HG02623 (cell line): ENCODE data around the gene GNG7.
A peak's percentile ranks its signal among the peaks of the same experiment; 100 is the strongest.
"Not testable (repeated sequence)": the region's sequence is repeated elsewhere in the genome, so short reads cannot be mapped to it uniquely, and the experiment has no call there.

Experiments
- ATAC-seq: cut with Tn5 transposase; IDR thresholded peaks from one replicate; pipeline ENCODE4 v1.9.1; 2021; ENCODE audit warnings: moderate library complexity; ENCODE audit not compliant: unreplicated experiment

GNG7 gene

DNA sequence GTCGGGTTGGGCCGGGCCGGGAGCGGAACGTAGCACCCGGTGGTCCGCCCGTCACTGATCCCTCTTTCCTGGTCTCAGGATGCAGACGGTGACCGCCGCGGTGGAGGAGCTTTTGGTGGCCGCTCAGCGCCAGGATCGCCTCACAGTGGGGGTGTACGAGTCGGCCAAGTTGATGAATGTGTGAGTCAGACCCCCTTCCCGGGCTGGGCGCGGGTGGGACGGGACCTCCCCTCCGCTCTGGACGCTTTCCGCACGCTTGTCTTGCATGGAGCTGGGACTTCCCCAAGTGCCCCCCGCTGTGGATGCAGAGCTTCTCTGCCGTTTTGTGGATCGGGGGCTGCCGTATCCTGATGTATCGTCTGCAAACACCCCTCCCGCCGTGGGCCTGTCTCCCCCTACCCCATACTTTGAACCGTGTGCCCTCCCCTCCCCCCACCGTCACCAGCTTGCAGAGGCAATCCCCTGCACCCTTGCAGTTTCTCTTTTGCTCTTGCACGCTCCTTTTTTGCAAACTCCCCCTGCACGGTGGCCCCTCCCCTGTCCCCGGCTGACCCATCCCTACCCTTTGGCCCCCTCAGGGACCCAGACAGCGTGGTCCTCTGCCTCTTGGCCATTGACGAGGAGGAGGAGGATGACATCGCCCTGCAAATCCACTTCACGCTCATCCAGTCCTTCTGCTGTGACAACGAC is 225.9 kb downstream of the GNG7 start:
- peak; percentile 11 for ATAC-seq

GRCh38 chr19:2475702-2476450 is 226.6 kb downstream of the GNG7 start, which contains the start of gene GADD45B:
GADD45B (plus strand) TSS chr19:2476127; CDS start chr19:2476359, 232 bp downstream.
- ATAC-seq = peak; percentile 42

- peak; percentile 3 for ATAC-seq
Observed at GRCh38 chr19:2475018-2475701, 227.3 kb downstream of the GNG7 start.

DNA sequence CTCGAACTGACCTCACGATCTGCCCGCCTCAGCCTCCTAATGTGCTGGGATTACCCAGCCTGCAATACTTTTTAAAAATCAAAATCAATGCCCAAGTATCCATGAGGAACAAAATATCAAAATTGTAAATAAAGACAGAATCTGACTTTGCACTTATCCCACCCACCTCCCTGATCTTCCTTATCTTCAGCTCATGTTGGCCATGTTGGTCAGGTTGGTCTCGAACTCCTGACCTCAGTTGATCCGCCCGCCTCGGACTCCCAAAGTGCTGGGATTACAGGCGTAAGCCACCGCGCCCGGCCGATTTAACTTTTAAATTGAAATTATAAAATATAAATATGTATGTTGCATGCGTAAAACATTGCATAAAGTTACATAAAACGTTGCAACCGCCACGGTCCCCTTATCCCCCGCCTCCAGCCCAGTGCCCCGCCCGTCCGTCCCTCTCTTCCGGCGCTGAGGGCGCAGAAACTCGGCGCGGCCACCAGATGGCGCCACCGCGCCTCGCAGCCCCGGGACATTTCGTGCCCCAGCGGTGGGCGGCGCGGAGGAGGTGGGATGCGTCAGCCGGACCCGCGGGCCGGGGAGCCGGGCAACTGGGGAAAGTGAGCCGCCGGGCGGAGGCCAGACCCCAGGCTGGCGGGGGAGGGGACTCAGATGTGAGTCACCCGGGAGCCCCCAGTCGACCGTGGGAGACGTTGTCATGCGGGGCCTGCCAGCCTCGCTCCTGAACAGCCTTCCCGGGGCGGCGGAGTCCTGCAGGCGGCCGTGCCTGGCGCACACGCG is 228.1 kb downstream of the GNG7 start:
- ATAC-seq = peak; percentile 20

DNA sequence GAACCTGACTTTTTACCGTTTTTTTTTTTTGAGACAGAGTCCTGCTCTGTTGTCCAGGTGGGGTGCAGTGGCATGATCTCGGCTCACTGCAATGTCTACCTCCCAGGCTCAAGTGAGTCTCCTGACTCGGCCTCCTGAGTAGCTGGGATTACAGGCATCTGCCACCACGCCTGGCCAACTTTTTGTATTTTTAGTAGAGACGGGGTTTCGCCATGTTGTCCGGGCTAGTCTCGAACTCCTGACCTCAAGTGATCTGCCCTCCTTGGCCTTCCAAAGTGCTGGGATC is 232.6 kb downstream of the GNG7 start:
- not testable (repeated sequence) for ATAC-seq

DNA sequence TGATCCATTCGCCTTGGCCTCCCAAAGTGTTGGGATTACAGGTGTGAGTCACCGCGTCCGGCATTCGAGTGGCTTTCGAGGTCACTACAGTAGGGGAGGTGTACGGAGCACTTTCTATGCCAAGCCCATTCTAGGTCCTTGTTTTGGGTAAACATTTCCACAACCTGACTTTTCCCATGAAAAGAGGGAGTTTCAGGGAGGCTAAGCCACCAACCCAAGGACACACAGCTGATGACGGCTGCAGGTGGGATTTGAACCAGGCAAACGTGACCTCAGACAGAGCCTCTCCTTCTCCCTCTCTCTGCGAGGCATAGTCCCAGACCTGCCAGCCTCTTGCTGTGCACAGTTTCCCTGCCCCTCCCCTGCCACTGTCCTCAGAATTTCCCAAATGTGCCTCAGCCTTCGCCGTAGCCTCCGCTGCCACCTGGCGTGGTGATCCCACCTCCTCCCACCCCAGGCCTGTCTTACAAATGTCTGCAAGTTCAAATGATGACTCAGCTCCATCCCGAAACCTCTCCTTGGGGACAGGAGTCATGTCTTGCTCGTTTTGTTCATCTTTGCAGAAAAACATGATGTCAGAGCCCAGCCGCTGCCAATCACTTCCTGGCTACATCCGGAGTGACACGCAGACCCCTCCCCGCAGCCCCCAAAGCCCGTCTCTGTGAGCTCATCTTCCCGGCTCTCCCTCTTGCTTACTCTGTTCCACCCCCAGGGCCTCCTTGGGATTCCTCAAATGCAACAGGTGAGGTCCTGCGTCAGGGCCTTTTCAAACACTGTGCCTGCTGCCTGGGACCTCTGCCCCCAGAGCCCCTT is 233.2 kb downstream of the GNG7 start:
- no peak for ATAC-seq

DNA sequence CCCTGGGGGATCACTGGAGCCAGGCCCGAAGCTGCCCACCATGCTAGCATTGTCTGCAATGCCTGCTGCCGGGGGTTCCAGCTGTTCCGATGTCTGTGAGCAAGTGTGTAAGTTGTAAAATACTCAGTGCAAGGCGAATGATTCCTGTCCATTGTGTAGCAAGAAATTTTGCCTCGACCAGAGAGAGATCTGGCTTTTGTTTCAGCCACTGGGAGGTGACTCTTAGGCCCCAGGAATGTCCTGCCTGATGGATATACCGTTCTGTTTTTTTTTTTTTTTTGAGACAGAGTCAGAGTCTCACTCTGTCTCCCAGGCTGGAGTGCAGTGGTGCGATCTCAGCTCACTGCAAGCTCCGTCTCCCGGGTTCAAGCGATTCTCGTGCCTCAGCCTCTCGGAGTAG is 233.9 kb downstream of the GNG7 start:
- ATAC-seq = no peak

DNA sequence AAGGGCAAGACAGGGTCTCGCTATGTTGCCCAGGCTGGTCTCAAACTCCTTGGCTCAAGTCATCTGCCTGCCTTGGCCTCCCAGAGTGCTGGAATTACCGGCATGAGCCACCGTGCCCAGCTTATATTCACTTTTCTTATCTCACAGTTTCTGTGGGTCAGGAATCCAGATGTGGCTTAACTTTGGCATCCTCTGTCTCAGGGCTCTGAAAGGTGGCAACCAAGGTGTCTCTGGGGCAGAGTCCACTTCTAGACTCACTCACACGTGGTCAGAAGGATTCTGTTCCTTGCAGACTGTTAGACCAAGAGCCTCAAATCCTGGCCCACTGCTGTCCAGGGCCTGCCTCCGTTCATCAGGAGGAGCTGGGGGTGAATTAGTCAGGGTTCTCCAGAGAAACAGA is 238.1 kb downstream of the GNG7 start:
- ATAC-seq = no peak

GRCh38 chr19:2463694-2464093 is 238.8 kb downstream of the GNG7 start:
- not testable (repeated sequence) for ATAC-seq

GRCh38 chr19:2462635-2463421 is 239.7 kb downstream of the GNG7 start:
- no peak for ATAC-seq

DNA sequence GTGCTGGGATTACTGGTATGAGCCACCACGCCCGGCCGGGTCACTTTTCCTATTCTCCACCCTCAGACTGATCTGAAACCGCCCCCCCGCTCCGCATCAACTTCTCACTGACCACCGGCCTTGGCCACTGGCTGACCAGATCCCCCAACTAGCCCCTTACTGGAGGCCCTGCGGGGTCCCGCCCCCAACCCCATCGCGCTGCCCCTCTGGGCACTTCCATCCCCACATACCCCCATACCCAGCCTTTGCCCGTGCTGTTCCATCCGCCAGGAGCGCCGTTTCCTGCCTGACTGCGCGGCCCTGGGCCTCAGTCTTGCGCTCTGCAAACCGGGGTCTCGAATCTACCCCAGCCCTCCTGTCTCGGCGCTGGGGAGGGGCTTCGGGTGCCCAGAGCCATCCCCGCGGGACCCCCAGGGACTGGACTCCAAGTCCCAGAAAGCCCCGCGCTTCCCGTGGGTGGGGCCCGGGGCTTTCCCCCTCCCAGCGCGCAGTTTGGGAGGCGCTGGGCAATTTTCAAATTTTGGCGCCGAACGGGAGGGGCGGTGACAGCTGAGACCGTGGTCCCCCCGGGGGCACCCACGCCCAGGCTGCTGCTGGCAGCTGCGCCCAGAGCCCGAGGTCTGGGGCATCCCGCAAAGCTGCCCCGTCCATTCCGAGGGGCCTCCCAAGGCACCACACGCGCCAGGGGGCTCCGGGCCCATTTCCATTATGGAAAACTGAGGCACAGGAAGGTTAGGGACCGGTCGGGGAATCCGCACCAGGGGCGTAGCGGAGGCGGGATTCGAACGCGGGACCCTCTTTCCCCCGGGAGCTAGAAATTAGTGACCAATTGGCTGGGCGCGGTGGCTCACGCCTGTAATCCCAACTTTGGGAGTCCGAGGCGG is 240.5 kb downstream of the GNG7 start:
- no peak for ATAC-seq
